Measurements from ENCODE around the gene UNCX. TPM values are rescaled to one million over a fixed set of nuclear protein-coding genes. Genes with fewer than 3 reads are reported as not detected.

Gene UNCX
- total and polyA plus RNA-seq, 9 donors, result not detected

- H3K9me3 ChIP-seq (replicated peaks; ENCODE audit: control insufficient read depth, low read depth, low read length), result no peaks in the 10 kb centered on the region
- H3K4me3 ChIP-seq (ENCODE audit: low read length), result no peak overlapping the region
- 45% methylated on average over 13 of the region's 25 CpGs for WGBS (ENCODE audit: insufficient coverage)
- H3K36me3 ChIP-seq (ENCODE audit: control insufficient read depth, insufficient read depth, low read length), result no peaks in the 10 kb centered on the region
- peak overlapping the region; percentile 13 for H3K27ac ChIP-seq (ENCODE audit: low read length)
- DNase-seq, result peak; percentile 46
- peaks cover 45% of the 10 kb centered on the region for H3K4me1 ChIP-seq (ENCODE audit: control insufficient read depth, insufficient read depth, low read length)
- H3K27me3 ChIP-seq (ENCODE audit: control insufficient read depth, insufficient read depth, low read length), result peaks cover 96% of the 10 kb centered on the region
Observed at GRCh38 chr7:1251796-1252539, 19.3 kb downstream of the UNCX start.

GRCh38 chr7:1252540-1253090 is 19.9 kb downstream of the UNCX start:
- H3K36me3 ChIP-seq (ENCODE audit: control insufficient read depth, insufficient read depth, low read length), result no peaks in the 10 kb centered on the region
- peaks cover 43% of the 10 kb centered on the region for H3K4me1 ChIP-seq (ENCODE audit: control insufficient read depth, insufficient read depth, low read length)
- peak overlapping the region; percentile 13 for H3K27ac ChIP-seq (ENCODE audit: low read length)
- 73% methylated on average over 13 of the region's 17 CpGs for WGBS (ENCODE audit: insufficient coverage)
- H3K27me3 ChIP-seq (ENCODE audit: control insufficient read depth, insufficient read depth, low read length), result peaks cover 96% of the 10 kb centered on the region
- H3K9me3 ChIP-seq (replicated peaks; ENCODE audit: control insufficient read depth, low read depth, low read length), result no peaks in the 10 kb centered on the region
- DNase-seq, result no peak
- no peak overlapping the region for H3K4me3 ChIP-seq (ENCODE audit: low read length)

- H3K27me3 ChIP-seq (ENCODE audit: control insufficient read depth, insufficient read depth, low read length), result peaks cover 90% of the 10 kb centered on the region
- no peak overlapping the region for H3K27ac ChIP-seq (ENCODE audit: low read length)
- WGBS (ENCODE audit: insufficient coverage), result 37% methylated on average over 20 of the region's 20 CpGs
- H3K9me3 ChIP-seq (replicated peaks; ENCODE audit: control insufficient read depth, low read depth, low read length), result no peaks in the 10 kb centered on the region
- DNase-seq, result no peak
- H3K36me3 ChIP-seq (ENCODE audit: control insufficient read depth, insufficient read depth, low read length), result no peaks in the 10 kb centered on the region
- peaks cover 32% of the 10 kb centered on the region for H3K4me1 ChIP-seq (ENCODE audit: control insufficient read depth, insufficient read depth, low read length)
- H3K4me3 ChIP-seq (ENCODE audit: low read length), result no peak overlapping the region
Observed at GRCh38 chr7:1253681-1254181, 21.1 kb downstream of the UNCX start.

- H3K4me1 ChIP-seq (ENCODE audit: control insufficient read depth, insufficient read depth, low read length), result peaks cover 29% of the 10 kb centered on the region
- H3K27ac ChIP-seq (ENCODE audit: low read length), result no peak overlapping the region
Observed at GRCh38 chr7:1254281-1255079, 21.8 kb downstream of the UNCX start.

GRCh38 chr7:1255080-1255816 is 22.6 kb downstream of the UNCX start:
- H3K36me3 ChIP-seq (ENCODE audit: control insufficient read depth, insufficient read depth, low read length), result no peaks in the 10 kb centered on the region
- H3K9me3 ChIP-seq (replicated peaks; ENCODE audit: control insufficient read depth, low read depth, low read length), result no peaks in the 10 kb centered on the region
- no peak for DNase-seq
- H3K4me1 ChIP-seq (ENCODE audit: control insufficient read depth, insufficient read depth, low read length), result peaks cover 26% of the 10 kb centered on the region
- H3K4me3 ChIP-seq (ENCODE audit: low read length), result no peak overlapping the region
- no peak overlapping the region for H3K27ac ChIP-seq (ENCODE audit: low read length)
- peaks cover 86% of the 10 kb centered on the region for H3K27me3 ChIP-seq (ENCODE audit: control insufficient read depth, insufficient read depth, low read length)
- WGBS (ENCODE audit: insufficient coverage), result 36% methylated on average over 15 of the region's 21 CpGs

More at GRCh38 chr7:1254281-1255079, 21.8 kb downstream of the UNCX start:
- no peak overlapping the region for H3K4me3 ChIP-seq (ENCODE audit: low read length)
- peaks cover 86% of the 10 kb centered on the region for H3K27me3 ChIP-seq (ENCODE audit: control insufficient read depth, insufficient read depth, low read length)
- no peaks in the 10 kb centered on the region for H3K9me3 ChIP-seq (replicated peaks; ENCODE audit: control insufficient read depth, low read depth, low read length)
- 13% methylated on average over 16 of the region's 34 CpGs for WGBS (ENCODE audit: insufficient coverage)
- no peak for DNase-seq
- no peaks in the 10 kb centered on the region for H3K36me3 ChIP-seq (ENCODE audit: control insufficient read depth, insufficient read depth, low read length)

- Histone ChIP-seq H3K4me3 (ENCODE audit: low read length) (no peak overlapping the region), H3K4me1 (ENCODE audit: control insufficient read depth, insufficient read depth, low read length) (peaks cover 26% of the 10 kb centered on the region), H3K27me3 (ENCODE audit: control insufficient read depth, insufficient read depth, low read length) (peaks cover 85% of the 10 kb centered on the region), H3K36me3 (ENCODE audit: control insufficient read depth, insufficient read depth, low read length) (no peaks in the 10 kb centered on the region), H3K27ac (ENCODE audit: low read length) (no peak overlapping the region), H3K9me3 (replicated peaks; ENCODE audit: control insufficient read depth, low read depth, low read length) (no peaks in the 10 kb centered on the region)
- 54% methylated on average over 25 of the region's 26 CpGs for WGBS (ENCODE audit: insufficient coverage)
- DNase-seq, result no peak
Observed at GRCh38 chr7:1255817-1256340, 23.2 kb downstream of the UNCX start.

- Histone ChIP-seq H3K4me3 (ENCODE audit: low read length) (no peak overlapping the region), H3K4me1 (ENCODE audit: control insufficient read depth, insufficient read depth, low read length) (peaks cover 23% of the 10 kb centered on the region), H3K27me3 (ENCODE audit: control insufficient read depth, insufficient read depth, low read length) (peaks cover 84% of the 10 kb centered on the region), H3K36me3 (ENCODE audit: control insufficient read depth, insufficient read depth, low read length) (no peaks in the 10 kb centered on the region), H3K27ac (ENCODE audit: low read length) (no peak overlapping the region), H3K9me3 (replicated peaks; ENCODE audit: control insufficient read depth, low read depth, low read length) (no peaks in the 10 kb centered on the region)
- WGBS (ENCODE audit: insufficient coverage), result 74% methylated on average over 10 of the region's 11 CpGs
- DNase-seq, result no peak
Observed at GRCh38 chr7:1256621-1257020, 23.9 kb downstream of the UNCX start.

- H3K4me3 ChIP-seq (ENCODE audit: low read length), result no peak overlapping the region
- H3K4me1 ChIP-seq (ENCODE audit: control insufficient read depth, insufficient read depth, low read length), result peaks cover 17% of the 10 kb centered on the region
- no peaks in the 10 kb centered on the region for H3K9me3 ChIP-seq (replicated peaks; ENCODE audit: control insufficient read depth, low read depth, low read length)
- H3K36me3 ChIP-seq (ENCODE audit: control insufficient read depth, insufficient read depth, low read length), result no peaks in the 10 kb centered on the region
- peaks cover 80% of the 10 kb centered on the region for H3K27me3 ChIP-seq (ENCODE audit: control insufficient read depth, insufficient read depth, low read length)
- DNase-seq, result no peak
- WGBS (ENCODE audit: insufficient coverage), result 56% methylated on average over 10 of the region's 12 CpGs
- H3K27ac ChIP-seq (ENCODE audit: low read length), result no peak overlapping the region
Observed at GRCh38 chr7:1257221-1257620, 24.5 kb downstream of the UNCX start.

- no peaks in the 10 kb centered on the region for H3K9me3 ChIP-seq (replicated peaks; ENCODE audit: control insufficient read depth, low read depth, low read length)
- DNase-seq, result no peak
- H3K27me3 ChIP-seq (ENCODE audit: control insufficient read depth, insufficient read depth, low read length), result peaks cover 75% of the 10 kb centered on the region
- H3K27ac ChIP-seq (ENCODE audit: low read length), result no peak overlapping the region
- H3K4me1 ChIP-seq (ENCODE audit: control insufficient read depth, insufficient read depth, low read length), result peaks cover 11% of the 10 kb centered on the region
- no peaks in the 10 kb centered on the region for H3K36me3 ChIP-seq (ENCODE audit: control insufficient read depth, insufficient read depth, low read length)
- H3K4me3 ChIP-seq (ENCODE audit: low read length), result no peak overlapping the region
- 53% methylated on average over 3 of the region's 13 CpGs for WGBS (ENCODE audit: insufficient coverage)
Observed at GRCh38 chr7:1257863-1258262, 25.2 kb downstream of the UNCX start.

All from muscle of leg (tissue), 11 donors.